Sigmoid colon (tissue), 3 donors: ENCODE data around the gene DIRAS2.

Source experiments
- POLR2A ChIP-seq, 2 donors: fragments of 450-650 bp; IDR thresholded peaks; one replicate each; pipeline ENCODE4 v1.6.1; 2016; ENCODE audit warnings: antibody characterized with exemption in 2 of 2, mild to moderate bottlenecking in 2 of 2, moderate library complexity in 2 of 2
- TF ChIP-seq, protein P1 (sequence below), 4 experiments: fragments of 450-650 bp in 3 of 4; fragments of 200-600 bp in 1 of 4; IDR thresholded peaks; one replicate each; pipeline ENCODE4 v1.5.1; 2016 to 2019; ENCODE audit warnings: antibody characterized with exemption in 4 of 4, mild to moderate bottlenecking in 3 of 4, moderate library complexity in 2 of 4

DNA sequence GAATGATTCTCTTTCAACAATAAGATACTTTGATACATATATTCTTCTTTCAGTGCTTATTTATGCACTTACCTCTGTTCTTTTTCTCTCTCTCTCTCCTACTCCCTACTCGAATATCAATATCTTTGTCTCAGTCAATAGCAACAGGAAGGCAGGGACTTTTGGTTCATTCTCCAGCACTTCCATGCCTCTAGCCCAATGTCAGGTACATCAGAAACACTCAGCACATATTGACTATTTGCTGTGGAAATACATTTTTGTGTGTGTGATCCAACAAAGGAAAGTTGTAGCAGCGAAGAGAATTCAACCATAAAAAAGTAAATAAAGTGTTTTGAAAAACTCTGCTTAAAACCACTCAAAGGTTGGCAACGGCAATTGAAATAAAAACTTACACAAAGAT, 12.6 kb downstream of the DIRAS2 start:
- TF ChIP-seq, protein P1, sequence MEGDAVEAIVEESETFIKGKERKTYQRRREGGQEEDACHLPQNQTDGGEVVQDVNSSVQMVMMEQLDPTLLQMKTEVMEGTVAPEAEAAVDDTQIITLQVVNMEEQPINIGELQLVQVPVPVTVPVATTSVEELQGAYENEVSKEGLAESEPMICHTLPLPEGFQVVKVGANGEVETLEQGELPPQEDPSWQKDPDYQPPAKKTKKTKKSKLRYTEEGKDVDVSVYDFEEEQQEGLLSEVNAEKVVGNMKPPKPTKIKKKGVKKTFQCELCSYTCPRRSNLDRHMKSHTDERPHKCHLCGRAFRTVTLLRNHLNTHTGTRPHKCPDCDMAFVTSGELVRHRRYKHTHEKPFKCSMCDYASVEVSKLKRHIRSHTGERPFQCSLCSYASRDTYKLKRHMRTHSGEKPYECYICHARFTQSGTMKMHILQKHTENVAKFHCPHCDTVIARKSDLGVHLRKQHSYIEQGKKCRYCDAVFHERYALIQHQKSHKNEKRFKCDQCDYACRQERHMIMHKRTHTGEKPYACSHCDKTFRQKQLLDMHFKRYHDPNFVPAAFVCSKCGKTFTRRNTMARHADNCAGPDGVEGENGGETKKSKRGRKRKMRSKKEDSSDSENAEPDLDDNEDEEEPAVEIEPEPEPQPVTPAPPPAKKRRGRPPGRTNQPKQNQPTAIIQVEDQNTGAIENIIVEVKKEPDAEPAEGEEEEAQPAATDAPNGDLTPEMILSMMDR (IDR thresholded peaks at IDR 0.05), result no peak
- TF ChIP-seq POLR2A (IDR thresholded peaks at IDR 0.05), result no peak
